ENCODE results near the gene SLC24A3. TPM values are rescaled to one million over a fixed set of nuclear protein-coding genes. Genes with fewer than 3 reads are reported as not detected.

The SLC24A3 gene
- total RNA-seq, 1 experiment from 2014 or later, result not detected

GRCh38 chr20:19491241-19491640 is 278.8 kb downstream of the SLC24A3 start:
- Histone ChIP-seq H3K4me1 (ENCODE audit: control insufficient read depth, insufficient read depth, low read length) (no peaks in the 10 kb centered on the region), H3K27ac (ENCODE audit: low read length) (no peak overlapping the region), H3K27me3 (ENCODE audit: control insufficient read depth, insufficient read depth, low read length) (peaks cover 4% of the 10 kb centered on the region; the same call in 1 of the 2 replicates), H3K4me3 (ENCODE audit: low read depth in 2 of 2, low read length in 2 of 2) (no peak overlapping the region), H3K36me3 (ENCODE audit: control insufficient read depth, insufficient read depth, low read length) (no peaks in the 10 kb centered on the region), H3K9me3 (ENCODE audit: control insufficient read depth, insufficient read depth, low read depth, low read length) (no peaks in the 10 kb centered on the region)
- intact Hi-C loops (cut with micrococcal nuclease; ENCODE audit: unreplicated experiment), result no loop called here
- in situ Hi-C loops (cut with HindIII; ENCODE audit: low pct_unique_long_range_greater_than_20kb, low sequenced_read_pairs), result no loop called here
- no peak for DNase-seq (ENCODE audit: low read depth, low spot score)
- ChIA-PET CTCF (no interaction called here), POLR2A (no interaction called here)
- ATAC-seq, result no peak
- TF ChIP-seq SIN3A (IDR thresholded peaks at IDR 0.05; ENCODE audit: borderline replicate concordance, insufficient read depth, low read depth, low read length) (no peak), CTCF (IDR thresholded peaks at IDR 0.05) (no peak), TCF7L2 (IDR thresholded peaks at IDR 0.05; ENCODE audit: low read depth, low read length) (no peak), POLR2AphosphoS5 (IDR thresholded peaks at IDR 0.05; ENCODE audit: low read depth, low read length) (no peak)
- TF ChIP-seq, protein P1, sequence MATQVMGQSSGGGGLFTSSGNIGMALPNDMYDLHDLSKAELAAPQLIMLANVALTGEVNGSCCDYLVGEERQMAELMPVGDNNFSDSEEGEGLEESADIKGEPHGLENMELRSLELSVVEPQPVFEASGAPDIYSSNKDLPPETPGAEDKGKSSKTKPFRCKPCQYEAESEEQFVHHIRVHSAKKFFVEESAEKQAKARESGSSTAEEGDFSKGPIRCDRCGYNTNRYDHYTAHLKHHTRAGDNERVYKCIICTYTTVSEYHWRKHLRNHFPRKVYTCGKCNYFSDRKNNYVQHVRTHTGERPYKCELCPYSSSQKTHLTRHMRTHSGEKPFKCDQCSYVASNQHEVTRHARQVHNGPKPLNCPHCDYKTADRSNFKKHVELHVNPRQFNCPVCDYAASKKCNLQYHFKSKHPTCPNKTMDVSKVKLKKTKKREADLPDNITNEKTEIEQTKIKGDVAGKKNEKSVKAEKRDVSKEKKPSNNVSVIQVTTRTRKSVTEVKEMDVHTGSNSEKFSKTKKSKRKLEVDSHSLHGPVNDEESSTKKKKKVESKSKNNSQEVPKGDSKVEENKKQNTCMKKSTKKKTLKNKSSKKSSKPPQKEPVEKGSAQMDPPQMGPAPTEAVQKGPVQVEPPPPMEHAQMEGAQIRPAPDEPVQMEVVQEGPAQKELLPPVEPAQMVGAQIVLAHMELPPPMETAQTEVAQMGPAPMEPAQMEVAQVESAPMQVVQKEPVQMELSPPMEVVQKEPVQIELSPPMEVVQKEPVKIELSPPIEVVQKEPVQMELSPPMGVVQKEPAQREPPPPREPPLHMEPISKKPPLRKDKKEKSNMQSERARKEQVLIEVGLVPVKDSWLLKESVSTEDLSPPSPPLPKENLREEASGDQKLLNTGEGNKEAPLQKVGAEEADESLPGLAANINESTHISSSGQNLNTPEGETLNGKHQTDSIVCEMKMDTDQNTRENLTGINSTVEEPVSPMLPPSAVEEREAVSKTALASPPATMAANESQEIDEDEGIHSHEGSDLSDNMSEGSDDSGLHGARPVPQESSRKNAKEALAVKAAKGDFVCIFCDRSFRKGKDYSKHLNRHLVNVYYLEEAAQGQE (IDR thresholded peaks at IDR 0.05; ENCODE audit: insufficient read depth in 1 of 2, low read depth in 2 of 2, low read length in 1 of 2), result no peak
- BruUV-seq (replicated peaks), result no TSS peak

DNA sequence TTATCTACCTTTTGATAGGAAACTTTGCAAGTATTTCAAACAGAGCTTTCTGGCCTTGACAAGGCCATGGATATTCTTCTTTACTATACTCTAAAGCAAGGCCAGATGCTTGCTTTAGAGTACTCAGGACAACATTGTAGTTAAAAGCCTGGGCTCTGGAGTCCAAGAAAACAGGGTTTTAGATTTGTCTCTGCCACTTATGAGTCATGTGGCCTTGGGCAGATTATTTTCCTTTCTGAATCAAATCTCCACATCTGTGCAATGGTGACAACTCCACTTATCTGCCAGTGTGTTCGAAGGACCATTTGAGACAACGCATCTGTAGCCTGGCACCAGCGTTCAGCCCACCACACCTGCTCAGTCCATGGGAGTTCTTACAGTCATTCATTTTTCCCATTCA is 279.7 kb downstream of the SLC24A3 start:
- POLR2A ChIA-PET, result no interaction called here
- no TSS peak for BruUV-seq (replicated peaks)
- ATAC-seq, result no peak

More for the DNA sequence above, 279.7 kb downstream of the SLC24A3 start:
- H3K27me3 ChIP-seq (ENCODE audit: control insufficient read depth, insufficient read depth, low read length), result peaks cover 4% of the 10 kb centered on the region; the same call in 1 of the 2 replicates
- H3K4me3 ChIP-seq (ENCODE audit: low read depth in 2 of 2, low read length in 2 of 2), result no peak overlapping the region
- in situ Hi-C loops (cut with HindIII; ENCODE audit: low pct_unique_long_range_greater_than_20kb, low sequenced_read_pairs), result no loop called here
- intact Hi-C loops (cut with micrococcal nuclease; ENCODE audit: unreplicated experiment), result no loop called here
- TF ChIP-seq POLR2AphosphoS5 (IDR thresholded peaks at IDR 0.05; ENCODE audit: low read depth, low read length) (no peak), SIN3A (IDR thresholded peaks at IDR 0.05; ENCODE audit: borderline replicate concordance, insufficient read depth, low read depth, low read length) (no peak), CTCF (IDR thresholded peaks at IDR 0.05) (no peak)
- no peaks in the 10 kb centered on the region for H3K4me1 ChIP-seq (ENCODE audit: control insufficient read depth, insufficient read depth, low read length)
- H3K27ac ChIP-seq (ENCODE audit: low read length), result no peak overlapping the region
- CTCF ChIA-PET, result no interaction called here
- H3K9me3 ChIP-seq (ENCODE audit: control insufficient read depth, insufficient read depth, low read depth, low read length), result no peaks in the 10 kb centered on the region
- no peak for DNase-seq (ENCODE audit: low read depth, low spot score)
- H3K36me3 ChIP-seq (ENCODE audit: control insufficient read depth, insufficient read depth, low read length), result no peaks in the 10 kb centered on the region

Data from Panc1 (cell line).